GM12878 (cell line): ENCODE data around the gene CBLN1. TPM values are rescaled to one million over a fixed set of nuclear protein-coding genes. Genes with fewer than 3 reads are reported as not detected.

ENCODE experiments used
- CBFB ChIP-seq: IDR thresholded peaks from 2 replicates; pipeline ENCODE4 v1.6.1; 2016; ENCODE audit warnings: antibody characterized with exemption, low read depth
- FOXK2 ChIP-seq: fragments of 450-650 bp; IDR thresholded peaks from 2 replicates; pipeline ENCODE4 v1.6.1; 2017; ENCODE audit warnings: mild to moderate bottlenecking, moderate library complexity
- SIN3A ChIP-seq: IDR thresholded peaks from 2 replicates; pipeline ENCODE4 v1.6.1; 2012; ENCODE audit warnings: low read depth, low read length, improper control_type of control experiment
- SUZ12 ChIP-seq: fragments of 200-600 bp; sonication (generic); IDR thresholded peaks from one replicate; pipeline ENCODE4 v1.6.1; 2018; ENCODE audit warnings: antibody characterized with exemption, mild to moderate bottlenecking; ENCODE audit not compliant: unreplicated experiment
- polyA plus RNA-seq, 11 experiments: library from polyadenylated mRNA; depleted of rRNA in 4 of 11; unstranded in 6 of 11; stranded (reverse) in 5 of 11; fragments of >200 nt; fragmentation: Nextera tagmentation in 4 of 11; fragmentation: Illumina TruSeq in 1 of 11; extraction: Ambion mirVana in 4 of 11; extraction: Trizol in 1 of 11; gene quantifications; 1 replicate in 1 of 11; 2 replicates in 10 of 11; pipeline versions ENCODE4 v1.2.1 to v1.2.3, GENCODE V29; 2011 to 2016; ENCODE audit warnings: inconsistent platforms in 2 of 11, missing spikeins in 2 of 11, low read depth in 1 of 11
- total RNA-seq, 4 experiments: library from RNA; depleted of rRNA in 3 of 4; stranded (reverse); fragments of >200 nt in 3 of 4; fragmentation: Illumina TruSeq in 1 of 4; extraction: Trizol in 1 of 4; gene quantifications; 2 replicates each; pipeline versions ENCODE4 v1.2.1 to v1.2.3, GENCODE V29; 2013 to 2021
- TF ChIP-seq, protein P1 (sequence below): fragments of 450-650 bp; IDR thresholded peaks from 2 replicates; pipeline ENCODE4 v1.6.1; 2017; ENCODE audit warnings: mild to moderate bottlenecking
- TF ChIP-seq, protein P2 (sequence below): IDR thresholded peaks from 2 replicates; pipeline ENCODE4 v1.6.1; 2012; ENCODE audit warnings: low read depth, low read length, improper control_type of control experiment
- TF ChIP-seq, protein P3 (sequence below): IDR thresholded peaks from 2 replicates; pipeline ENCODE4 v1.6.1; 2011; ENCODE audit warnings: borderline replicate concordance, low read depth, mild to moderate bottlenecking, moderate library complexity, low read length; ENCODE audit not compliant: insufficient read depth, poor library complexity, severe bottlenecking
- TF ChIP-seq, protein P4 (sequence below): fragments of 450-650 bp; IDR thresholded peaks from 2 replicates; pipeline ENCODE4 v1.6.1; 2017; ENCODE audit warnings: mild to moderate bottlenecking, moderate library complexity

The CBLN1 gene
- total and polyA plus RNA-seq, 10 of the 15 experiments (the other 5 are each of a cell fraction or from before 2014, with no cell fraction given): not detected

DNA sequence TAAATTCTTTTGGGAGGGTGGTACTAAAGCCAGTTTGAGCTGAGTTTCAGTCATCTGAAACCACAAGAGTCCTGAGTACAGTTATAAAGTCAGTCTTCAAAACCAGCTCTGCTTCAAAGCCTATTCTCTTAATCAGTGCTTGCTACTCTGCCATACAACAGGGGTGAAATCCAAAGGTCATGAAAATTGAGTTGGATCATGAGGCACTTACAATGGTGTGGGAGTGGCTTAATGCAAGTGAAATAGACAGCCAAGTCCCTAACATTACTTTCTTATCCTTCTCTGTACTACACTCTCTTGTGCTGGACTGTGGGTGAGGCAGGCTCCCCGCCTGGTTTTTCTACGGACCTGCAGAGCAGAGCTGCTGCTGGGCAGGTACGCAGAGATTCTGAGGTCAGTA lies 12.4 kb downstream of the CBLN1 start (continued):
- TF ChIP-seq, protein P1, sequence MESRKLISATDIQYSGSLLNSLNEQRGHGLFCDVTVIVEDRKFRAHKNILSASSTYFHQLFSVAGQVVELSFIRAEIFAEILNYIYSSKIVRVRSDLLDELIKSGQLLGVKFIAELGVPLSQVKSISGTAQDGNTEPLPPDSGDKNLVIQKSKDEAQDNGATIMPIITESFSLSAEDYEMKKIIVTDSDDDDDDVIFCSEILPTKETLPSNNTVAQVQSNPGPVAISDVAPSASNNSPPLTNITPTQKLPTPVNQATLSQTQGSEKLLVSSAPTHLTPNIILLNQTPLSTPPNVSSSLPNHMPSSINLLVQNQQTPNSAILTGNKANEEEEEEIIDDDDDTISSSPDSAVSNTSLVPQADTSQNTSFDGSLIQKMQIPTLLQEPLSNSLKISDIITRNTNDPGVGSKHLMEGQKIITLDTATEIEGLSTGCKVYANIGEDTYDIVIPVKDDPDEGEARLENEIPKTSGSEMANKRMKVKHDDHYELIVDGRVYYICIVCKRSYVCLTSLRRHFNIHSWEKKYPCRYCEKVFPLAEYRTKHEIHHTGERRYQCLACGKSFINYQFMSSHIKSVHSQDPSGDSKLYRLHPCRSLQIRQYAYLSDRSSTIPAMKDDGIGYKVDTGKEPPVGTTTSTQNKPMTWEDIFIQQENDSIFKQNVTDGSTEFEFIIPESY: no peak
- TF ChIP-seq, protein P2, sequence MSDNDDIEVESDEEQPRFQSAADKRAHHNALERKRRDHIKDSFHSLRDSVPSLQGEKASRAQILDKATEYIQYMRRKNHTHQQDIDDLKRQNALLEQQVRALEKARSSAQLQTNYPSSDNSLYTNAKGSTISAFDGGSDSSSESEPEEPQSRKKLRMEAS: no peak
- TF ChIP-seq SIN3A (no peak), FOXK2 (no peak), SUZ12 (no peak), CBFB (no peak)
- TF ChIP-seq, protein P3, sequence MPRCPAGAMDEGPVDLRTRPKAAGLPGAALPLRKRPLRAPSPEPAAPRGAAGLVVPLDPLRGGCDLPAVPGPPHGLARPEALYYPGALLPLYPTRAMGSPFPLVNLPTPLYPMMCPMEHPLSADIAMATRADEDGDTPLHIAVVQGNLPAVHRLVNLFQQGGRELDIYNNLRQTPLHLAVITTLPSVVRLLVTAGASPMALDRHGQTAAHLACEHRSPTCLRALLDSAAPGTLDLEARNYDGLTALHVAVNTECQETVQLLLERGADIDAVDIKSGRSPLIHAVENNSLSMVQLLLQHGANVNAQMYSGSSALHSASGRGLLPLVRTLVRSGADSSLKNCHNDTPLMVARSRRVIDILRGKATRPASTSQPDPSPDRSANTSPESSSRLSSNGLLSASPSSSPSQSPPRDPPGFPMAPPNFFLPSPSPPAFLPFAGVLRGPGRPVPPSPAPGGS: no peak
- TF ChIP-seq, protein P4, sequence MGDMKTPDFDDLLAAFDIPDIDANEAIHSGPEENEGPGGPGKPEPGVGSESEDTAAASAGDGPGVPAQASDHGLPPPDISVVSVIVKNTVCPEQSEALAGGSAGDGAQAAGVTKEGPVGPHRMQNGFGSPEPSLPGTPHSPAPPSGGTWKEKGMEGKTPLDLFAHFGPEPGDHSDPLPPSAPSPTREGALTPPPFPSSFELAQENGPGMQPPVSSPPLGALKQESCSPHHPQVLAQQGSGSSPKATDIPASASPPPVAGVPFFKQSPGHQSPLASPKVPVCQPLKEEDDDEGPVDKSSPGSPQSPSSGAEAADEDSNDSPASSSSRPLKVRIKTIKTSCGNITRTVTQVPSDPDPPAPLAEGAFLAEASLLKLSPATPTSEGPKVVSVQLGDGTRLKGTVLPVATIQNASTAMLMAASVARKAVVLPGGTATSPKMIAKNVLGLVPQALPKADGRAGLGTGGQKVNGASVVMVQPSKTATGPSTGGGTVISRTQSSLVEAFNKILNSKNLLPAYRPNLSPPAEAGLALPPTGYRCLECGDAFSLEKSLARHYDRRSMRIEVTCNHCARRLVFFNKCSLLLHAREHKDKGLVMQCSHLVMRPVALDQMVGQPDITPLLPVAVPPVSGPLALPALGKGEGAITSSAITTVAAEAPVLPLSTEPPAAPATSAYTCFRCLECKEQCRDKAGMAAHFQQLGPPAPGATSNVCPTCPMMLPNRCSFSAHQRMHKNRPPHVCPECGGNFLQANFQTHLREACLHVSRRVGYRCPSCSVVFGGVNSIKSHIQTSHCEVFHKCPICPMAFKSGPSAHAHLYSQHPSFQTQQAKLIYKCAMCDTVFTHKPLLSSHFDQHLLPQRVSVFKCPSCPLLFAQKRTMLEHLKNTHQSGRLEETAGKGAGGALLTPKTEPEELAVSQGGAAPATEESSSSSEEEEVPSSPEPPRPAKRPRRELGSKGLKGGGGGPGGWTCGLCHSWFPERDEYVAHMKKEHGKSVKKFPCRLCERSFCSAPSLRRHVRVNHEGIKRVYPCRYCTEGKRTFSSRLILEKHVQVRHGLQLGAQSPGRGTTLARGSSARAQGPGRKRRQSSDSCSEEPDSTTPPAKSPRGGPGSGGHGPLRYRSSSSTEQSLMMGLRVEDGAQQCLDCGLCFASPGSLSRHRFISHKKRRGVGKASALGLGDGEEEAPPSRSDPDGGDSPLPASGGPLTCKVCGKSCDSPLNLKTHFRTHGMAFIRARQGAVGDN: no peak
